ENCODE results near the gene CATSPER1. TPM values are rescaled to one million over a fixed set of nuclear protein-coding genes. Genes with fewer than 3 reads are reported as not detected.

CATSPER1 gene
- total and polyA plus RNA-seq, 2 donors (not counting 3 experiments of a cell fraction or from before 2014, with no cell fraction given): 0.68 to 1.0 TPM

DNA sequence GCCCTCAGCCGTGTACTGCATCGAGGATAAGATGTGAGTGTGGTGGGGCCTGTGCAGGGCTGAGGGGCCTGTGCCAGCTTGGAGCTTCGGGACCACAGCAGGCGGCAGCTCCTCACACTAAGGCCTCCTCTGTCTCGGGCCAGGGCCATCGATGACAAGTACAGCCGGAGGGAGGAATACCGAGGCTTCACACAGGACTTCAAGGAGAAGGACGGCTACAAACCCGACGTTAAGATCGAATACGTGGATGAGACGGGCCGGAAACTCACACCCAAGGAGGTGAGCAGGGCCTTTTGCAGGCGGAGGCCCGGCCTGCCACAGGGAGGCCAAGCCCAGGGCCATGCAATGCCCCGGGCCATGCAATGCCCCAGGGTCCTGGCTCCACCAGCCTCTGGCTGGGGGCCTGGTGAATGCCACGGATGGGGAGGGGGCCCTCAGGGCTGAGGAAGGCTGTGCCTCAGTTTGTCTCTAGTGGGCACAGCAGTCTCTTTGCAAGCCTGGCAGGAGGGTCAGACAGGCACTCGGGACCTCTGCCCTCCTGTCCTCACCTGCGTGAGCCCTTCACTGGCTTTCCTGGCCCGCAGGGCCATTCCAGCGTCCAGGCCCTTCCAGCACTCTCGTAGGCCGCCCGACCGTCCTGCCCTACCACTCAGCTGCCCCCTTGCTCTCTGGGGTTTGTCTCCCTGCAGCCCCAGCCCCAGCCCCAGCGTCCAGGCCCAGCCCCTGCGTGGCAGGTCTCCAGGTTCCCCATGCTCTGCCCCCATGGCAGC lies 48.5 kb downstream of the CATSPER1 start:
- H3K4me1 ChIP-seq (ENCODE audit: control insufficient read depth, extremely low read depth, insufficient read depth, low read length): no peaks in the 10 kb centered on the region
- H3K4me2 ChIP-seq (ENCODE audit: insufficient read depth, low read length): no peak overlapping the region
- ChIA-PET POLR2A (no interaction called here), CTCF (interaction anchor here (1.0 to 1.9 kb wide), 2 partner anchors 89 to 93 kb away, joined by 6 to 8 read pairs; partner anchors contain the start of gene FIBP)
- FAIRE-seq (no peak), DNase-seq (ENCODE audit: low read depth, low spot score) (no peak)
- no peak overlapping the region for H3K27ac ChIP-seq (ENCODE audit: insufficient read depth, low read depth, low read length)
- H2AFZ ChIP-seq (ENCODE audit: low read depth, low read length): no peak overlapping the region
- dilution Hi-C loops (cut with MboI; ENCODE audit: extremely low pct_ligation_motif_present, low sequenced_read_pairs) (no loop called here), intact Hi-C loops (cut with micrococcal nuclease) (no loop called here)
- no peaks in the 10 kb centered on the region for H3K27me3 ChIP-seq (ENCODE audit: control insufficient read depth in 2 of 2, insufficient read depth in 2 of 2, low read length in 2 of 2)
- no peaks in the 10 kb centered on the region for H4K20me1 ChIP-seq (replicated peaks; ENCODE audit: control insufficient read depth, extremely low read depth, insufficient read depth, low read length)
- no peaks in the 10 kb centered on the region for H3K9me1 ChIP-seq (replicated peaks; ENCODE audit: control insufficient read depth, extremely low read depth, insufficient read depth, low read length)
- no peaks in the 10 kb centered on the region for H3K9me3 ChIP-seq (replicated peaks; ENCODE audit: control insufficient read depth, insufficient read depth, low read length)
- H3K36me3 ChIP-seq (ENCODE audit: control insufficient read depth in 2 of 2, extremely low read depth in 1 of 2, insufficient read depth in 2 of 2, low read length in 2 of 2): peaks cover 4 to 36% of the 10 kb centered on the region in 2 experiments
- no peak overlapping the region for H3K4me3 ChIP-seq (replicated peaks in 1 of 3; ENCODE audit: insufficient read depth in 1 of 3, low read depth in 1 of 3, low read length in 3 of 3)
- no peak overlapping the region for H3K9ac ChIP-seq (replicated peaks; ENCODE audit: extremely low read depth, insufficient read depth, low read length)
- no TSS peak for BruUV-seq (replicated peaks)
- H3K79me2 ChIP-seq (ENCODE audit: control insufficient read depth, insufficient read depth, low read length): no peaks in the 10 kb centered on the region
- TF ChIP-seq, protein P1, sequence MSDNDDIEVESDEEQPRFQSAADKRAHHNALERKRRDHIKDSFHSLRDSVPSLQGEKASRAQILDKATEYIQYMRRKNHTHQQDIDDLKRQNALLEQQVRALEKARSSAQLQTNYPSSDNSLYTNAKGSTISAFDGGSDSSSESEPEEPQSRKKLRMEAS (IDR thresholded peaks at IDR 0.05; ENCODE audit: insufficient read depth, insufficient read length): no peak
- TF ChIP-seq EZH2 (IDR thresholded peaks at IDR 0.05; ENCODE audit: borderline replicate concordance, low read depth, low read length, severe bottlenecking): no peak
- no peak for TF ChIP-seq FOS (IDR thresholded peaks at IDR 0.05; ENCODE audit: borderline replicate concordance, insufficient read depth, low read length)
- TF ChIP-seq POLR2AphosphoS5 (IDR thresholded peaks at IDR 0.05; ENCODE audit: insufficient read depth, low read depth, low read length): no peak
- TF ChIP-seq, protein P2, sequence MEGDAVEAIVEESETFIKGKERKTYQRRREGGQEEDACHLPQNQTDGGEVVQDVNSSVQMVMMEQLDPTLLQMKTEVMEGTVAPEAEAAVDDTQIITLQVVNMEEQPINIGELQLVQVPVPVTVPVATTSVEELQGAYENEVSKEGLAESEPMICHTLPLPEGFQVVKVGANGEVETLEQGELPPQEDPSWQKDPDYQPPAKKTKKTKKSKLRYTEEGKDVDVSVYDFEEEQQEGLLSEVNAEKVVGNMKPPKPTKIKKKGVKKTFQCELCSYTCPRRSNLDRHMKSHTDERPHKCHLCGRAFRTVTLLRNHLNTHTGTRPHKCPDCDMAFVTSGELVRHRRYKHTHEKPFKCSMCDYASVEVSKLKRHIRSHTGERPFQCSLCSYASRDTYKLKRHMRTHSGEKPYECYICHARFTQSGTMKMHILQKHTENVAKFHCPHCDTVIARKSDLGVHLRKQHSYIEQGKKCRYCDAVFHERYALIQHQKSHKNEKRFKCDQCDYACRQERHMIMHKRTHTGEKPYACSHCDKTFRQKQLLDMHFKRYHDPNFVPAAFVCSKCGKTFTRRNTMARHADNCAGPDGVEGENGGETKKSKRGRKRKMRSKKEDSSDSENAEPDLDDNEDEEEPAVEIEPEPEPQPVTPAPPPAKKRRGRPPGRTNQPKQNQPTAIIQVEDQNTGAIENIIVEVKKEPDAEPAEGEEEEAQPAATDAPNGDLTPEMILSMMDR (IDR thresholded peaks at IDR 0.05; ENCODE audit: extremely low read depth in 1 of 2, insufficient read depth in 1 of 2, low read depth in 1 of 2, low read length in 2 of 2): no peak
- TF ChIP-seq MYC (IDR thresholded peaks at IDR 0.05; ENCODE audit: low read depth, low read length): no peak
- TF ChIP-seq JUN (IDR thresholded peaks at IDR 0.05; ENCODE audit: borderline replicate concordance, insufficient read depth, insufficient read length, low read depth): no peak
- no peak for TF ChIP-seq POLR2A (IDR thresholded peaks at IDR 0.05; ENCODE audit: low read depth, low read length)
- TF ChIP-seq GATA2 (IDR thresholded peaks at IDR 0.05; ENCODE audit: insufficient read depth, insufficient read length, low read depth, low read length): no peak

All from endothelial cell of umbilical vein (primary cell).